Kidney (tissue), 14 donors: ENCODE results near the gene MS4A4A. TPM values are rescaled to one million over a fixed set of nuclear protein-coding genes. Genes with fewer than 3 reads are reported as not detected.

Experiments used
- DNase-seq, 5 donors: peaks; one replicate each; pipeline ENCODE4 v3.0.0-alpha.2; 2013 to 2020
- FAIRE-seq: peaks from 2 replicates; lab custom pipeline; 2012; peaks lifted over from hg19 to GRCh38; lab: Jason Lieb, UNC
- H3K27ac ChIP-seq, 2 donors: one replicate each; pipeline ENCODE4 v1.7.0; 2013; ENCODE audit warnings: low read depth in 2 of 2, low read length in 2 of 2, inconsistent platforms in 1 of 2
- H3K27me3 ChIP-seq: one replicate; pipeline ENCODE4 v1.7.1; 2013; ENCODE audit warnings: low read length, inconsistent platforms; ENCODE audit not compliant: control insufficient read depth, insufficient read depth
- H3K36me3 ChIP-seq, 3 donors: one replicate each; pipeline versions ENCODE4 v1.7.0 to v1.7.1; 2013; ENCODE audit warnings: low read length in 3 of 3, control low read depth in 1 of 3, inconsistent platforms in 1 of 3; ENCODE audit not compliant: insufficient read depth in 3 of 3, control insufficient read depth in 2 of 3
- H3K4me1 ChIP-seq, 3 donors: one replicate each; pipeline versions ENCODE4 v1.7.0 to v1.7.1; 2013; ENCODE audit warnings: low read length in 3 of 3, inconsistent platforms in 1 of 3, low read depth in 1 of 3; ENCODE audit not compliant: control insufficient read depth in 2 of 3, insufficient read depth in 2 of 3
- H3K4me3 ChIP-seq, 3 donors: one replicate each; pipeline versions ENCODE4 v1.7.0 to v1.8.1; 2013; ENCODE audit warnings: low read length in 3 of 3, control low read depth in 1 of 3, inconsistent platforms in 1 of 3
- H3K9ac ChIP-seq, 3 donors: one replicate each; pipeline versions ENCODE4 v1.7.0 to v1.7.1; 2013; ENCODE audit warnings: low read length in 3 of 3, control low read depth in 1 of 3, inconsistent platforms in 1 of 3
- H3K9me3 ChIP-seq, 3 donors: one replicate each; pipeline versions ENCODE4 v1.7.0 to v1.7.1; 2013; ENCODE audit warnings: low read length in 3 of 3, control low read depth in 1 of 3, inconsistent platforms in 1 of 3; ENCODE audit not compliant: control insufficient read depth in 2 of 3, insufficient read depth in 1 of 3
- CTCF ChIP-seq: IDR thresholded peaks from 3 replicates; pipeline ENCODE4 v1.5.1; 2012; ENCODE audit warnings: mild to moderate bottlenecking, moderate library complexity, borderline replicate concordance; ENCODE audit not compliant: insufficient read depth; ENCODE audit errors: extremely low read depth
- intact Hi-C: fragments of 100-400 bp; cut with DNase I; formaldehyde crosslinking; loops from one replicate; pipeline ENCODE4 v1.11.1; 2022
- polyA plus RNA-seq: library from polyadenylated mRNA; stranded (reverse); fragments of 350-450 nt; fragmentation: Illumina TruSeq; extraction: RNeasy Lipid Tissue Mini Kit (QIAGEN cat#74804); gene quantifications from one replicate; pipeline ENCODE4 v1.2.3, GENCODE V29; 2014; ENCODE audit warnings: low read depth, low replicate concordance; ENCODE audit not compliant: insufficient read depth
- total RNA-seq: library from RNA; stranded (reverse); fragmentation: NEBNext Ultra II Directional; extraction: Animal tissue kit (Norgen Biotek cat#: 25700); gene quantifications from one replicate; pipeline ENCODE4 v1.2.1, GENCODE V29; 2021
- donor health status: control.
- donor health status: control.
- donor health status: control.
- donor health status: control.
- donor health status: control.
- donor health status: DM: yes; HTN: yes; CAD: no.
- donor health status: Normal renal cell carcinoma (clear cell type).

Gene MS4A4A
- total and polyA plus RNA-seq, 2 donors from 2014 or later, result 6.3 to 49.7 TPM

- no peak for FAIRE-seq
Observed at GRCh38 chr11:60347084-60347797, 66.8 kb downstream of the MS4A4A start.

GRCh38 chr11:60348116-60348515 lies 67.7 kb downstream of the MS4A4A start:
- no peak for DNase-seq
- TF ChIP-seq CTCF, result no peak
- H3K27ac ChIP-seq, result no peak overlapping the region
- FAIRE-seq, result no peak
- no peak overlapping the region for H3K4me3 ChIP-seq
- intact Hi-C loops, result no loop called here
- no peaks in the 10 kb centered on the region for H3K27me3 ChIP-seq
- no peak overlapping the region for H3K9ac ChIP-seq
- no peaks in the 10 kb centered on the region for H3K9me3 ChIP-seq
- no peaks in the 10 kb centered on the region for H3K36me3 ChIP-seq
- H3K4me1 ChIP-seq, result no peaks in the 10 kb centered on the region

More at GRCh38 chr11:60347084-60347797, 66.8 kb downstream of the MS4A4A start:
- no peaks in the 10 kb centered on the region for H3K9me3 ChIP-seq
- H3K36me3 ChIP-seq, result no peaks in the 10 kb centered on the region
- no peaks in the 10 kb centered on the region for H3K27me3 ChIP-seq
- intact Hi-C loops, result no loop called here
- no peak overlapping the region for H3K27ac ChIP-seq
- no peak overlapping the region for H3K4me3 ChIP-seq
- no peak for DNase-seq
- no peaks in the 10 kb centered on the region for H3K4me1 ChIP-seq
- no peak for TF ChIP-seq CTCF
- H3K9ac ChIP-seq, result no peak overlapping the region

- intact Hi-C loops, result no loop called here
Observed at GRCh38 chr11:60349990-60350389, 69.5 kb downstream of the MS4A4A start.

More at GRCh38 chr11:60349990-60350389, 69.5 kb downstream of the MS4A4A start:
- no peak for FAIRE-seq
- H3K27ac ChIP-seq, result no peak overlapping the region
- TF ChIP-seq CTCF, result no peak
- H3K4me1 ChIP-seq, result no peaks in the 10 kb centered on the region
- H3K27me3 ChIP-seq, result no peaks in the 10 kb centered on the region
- H3K36me3 ChIP-seq, result no peaks in the 10 kb centered on the region
- no peak overlapping the region for H3K9ac ChIP-seq
- no peak for DNase-seq
- H3K4me3 ChIP-seq, result no peak overlapping the region
- H3K9me3 ChIP-seq, result no peaks in the 10 kb centered on the region
